Stomach (tissue), 9 donors: ENCODE data around the gene GLT8D2. TPM values are rescaled to one million over a fixed set of nuclear protein-coding genes. Genes with fewer than 3 reads are reported as not detected.

Source experiments
- DNase-seq, 2 donors: peaks; one replicate each; pipeline versions ENCODE4 v3.0.0 to v3.0.0-alpha.2; 2013 to 2019
- H3K27ac ChIP-seq, 5 donors: fragments of 200-600 bp in 4 of 5; sonication (generic) in 4 of 5; one replicate each; pipeline ENCODE4 v1.5.1; 2013 to 2019; ENCODE audit warnings: mild to moderate bottlenecking in 1 of 5, moderate library complexity in 1 of 5
- H3K27me3 ChIP-seq, 3 donors: fragments of 200-600 bp; sonication (generic); one replicate each; pipeline ENCODE4 v1.5.1; 2017 to 2019; ENCODE audit warnings: mixed run types in 1 of 3
- H3K36me3 ChIP-seq, 4 donors: fragments of 200-600 bp; sonication (generic); 1 replicate in 3 of 4; 2 replicates in 1 of 4; pipeline ENCODE4 v1.5.1; 2016 to 2019
- H3K4me1 ChIP-seq, 4 donors: fragments of 200-600 bp; sonication (generic); one replicate each; pipeline ENCODE4 v1.5.1; 2016 to 2019
- H3K4me3 ChIP-seq, 4 donors: fragments of 200-600 bp; sonication (generic) in 3 of 4; one replicate each; pipeline ENCODE4 v1.5.1; 2016 to 2019; ENCODE audit warnings: mild to moderate bottlenecking in 1 of 4
- H3K9me3 ChIP-seq, 4 donors: fragments of 200-600 bp; sonication (generic); one replicate each; pipeline ENCODE4 v1.5.1; 2016 to 2019
- CTCF ChIP-seq, 7 experiments: fragments of 450-650 bp in 4 of 7; fragments of 200-600 bp in 3 of 7; sonication (generic) in 3 of 7; IDR thresholded peaks; one replicate each; pipeline ENCODE4 v1.5.1; 2016 to 2019; ENCODE audit warnings: antibody characterized with exemption in 7 of 7, control low read depth in 2 of 7, mild to moderate bottlenecking in 1 of 7
- EP300 ChIP-seq: sonication (generic); formaldehyde crosslinking; IDR thresholded peaks from one replicate; pipeline ENCODE4 v1.6.1; 2017; ENCODE audit warnings: antibody characterized with exemption
- POLR2A ChIP-seq, 4 donors: fragments of 450-650 bp; IDR thresholded peaks; one replicate each; pipeline ENCODE4 v1.6.1; 2016; ENCODE audit warnings: antibody characterized with exemption in 4 of 4, control low read depth in 2 of 4, mild to moderate bottlenecking in 1 of 4, moderate library complexity in 1 of 4
- POLR2AphosphoS5 ChIP-seq, 3 donors: sonication (generic); formaldehyde crosslinking; IDR thresholded peaks; one replicate each; pipeline ENCODE4 v1.6.1; 2016; ENCODE audit warnings: antibody characterized with exemption in 3 of 3
- WGBS, 5 donors: extraction: QIAGEN DNeasy Blood & Tissue Kit in 3 of 5; methylation state at CpG; one replicate each; pipeline versions ENCODE4 v1.1.5 to v1.1.7; 2013 to 2018; 5-methylcytosine and 5-hydroxymethylcytosine counted together
- intact Hi-C: fragments of 100-400 bp; cut with DNase I; formaldehyde crosslinking; loops from one replicate; pipeline ENCODE4 v1.15.1; 2023; ENCODE audit warnings: low total_unique reads
- polyA plus RNA-seq, 3 donors: library from polyadenylated mRNA; stranded (reverse); fragments of 200-250 nt; gene quantifications; one replicate each; pipeline ENCODE4 v1.2.3, GENCODE V29; 2013
- total RNA-seq, 5 donors: library from RNA; depleted of rRNA; stranded (reverse); fragments of >200 nt; gene quantifications; one replicate each; pipeline versions ENCODE4 v1.1.0 to v1.2.3, GENCODE V29; 2014 to 2016
- donor health status: healthy with polysubstance abuse.
- donor health status: Bipolar disorder and iron deficiency.
- donor health status: healthy.

Gene GLT8D2
- total and polyA plus RNA-seq, 8 donors = 3.0 to 27.5 (median 7.5) TPM

GRCh38 chr12:104002686-104003085 lies 47.3 kb downstream of the GLT8D2 start:
- TF ChIP-seq POLR2A (IDR thresholded peaks at IDR 0.05) (no peak), EP300 (no peak), CTCF (IDR thresholded peaks at IDR 0.05) (no peak), POLR2AphosphoS5 (IDR thresholded peaks at IDR 0.05) (no peak)
- Histone ChIP-seq H3K9me3 (no peaks in the 10 kb centered on the region), H3K36me3 (peaks cover 0 to 7% (median 0%) of the 10 kb centered on the region in 4 donors), H3K4me3 (no peak overlapping the region), H3K27me3 (no peaks in the 10 kb centered on the region), H3K27ac (no peak overlapping the region), H3K4me1 (no peaks in the 10 kb centered on the region)
- intact Hi-C loops = no loop called here
- DNase-seq = no peak
- 89 to 98% (median 94%) methylated on average over 3 of the region's 3 CpGs for WGBS, 5 donors

- TF ChIP-seq POLR2AphosphoS5 (IDR thresholded peaks at IDR 0.05) (no peak), EP300 (no peak), POLR2A (IDR thresholded peaks at IDR 0.05) (no peak), CTCF (IDR thresholded peaks at IDR 0.05) (no peak)
- Histone ChIP-seq H3K4me3 (no peak overlapping the region), H3K36me3 (peaks cover 0 to 7% (median 0%) of the 10 kb centered on the region in 4 donors), H3K27me3 (no peaks in the 10 kb centered on the region), H3K27ac (no peak overlapping the region), H3K4me1 (no peaks in the 10 kb centered on the region), H3K9me3 (no peaks in the 10 kb centered on the region)
- intact Hi-C loops = no loop called here
- no peak for DNase-seq
- WGBS, 5 donors = 57 to 78% (median 68%) methylated on average over 3 of the region's 3 CpGs
Observed at GRCh38 chr12:104000807-104001434, 49.1 kb downstream of the GLT8D2 start.

DNA sequence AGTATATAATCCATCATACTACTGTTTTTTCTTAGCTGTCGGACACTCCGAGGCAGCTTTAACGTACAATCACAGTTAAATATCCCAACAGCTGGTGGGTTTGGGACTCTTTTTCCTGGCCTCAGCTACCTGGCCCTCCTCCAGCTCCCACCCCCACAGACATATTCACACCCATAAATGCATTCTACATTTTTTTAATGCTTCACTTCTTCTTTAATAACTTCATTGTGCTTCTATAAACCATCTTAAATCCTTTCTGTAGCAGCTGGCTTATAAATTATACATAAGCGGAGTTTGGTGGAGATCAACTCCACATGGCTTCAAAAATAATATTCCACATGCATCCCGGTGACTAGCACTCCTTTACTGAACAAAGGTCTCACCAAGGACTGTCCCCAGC lies 51.0 kb downstream of the GLT8D2 start:
- no peak overlapping the region for H3K4me3 ChIP-seq
- H3K27me3 ChIP-seq = no peaks in the 10 kb centered on the region
- no peak for TF ChIP-seq POLR2AphosphoS5 (IDR thresholded peaks at IDR 0.05)
- no peak for TF ChIP-seq EP300
- no peak for TF ChIP-seq POLR2A (IDR thresholded peaks at IDR 0.05)
- TF ChIP-seq CTCF (IDR thresholded peaks at IDR 0.05) = no peak
- DNase-seq = peak in 1 of 2 donors; percentile 53
- no peak overlapping the region for H3K27ac ChIP-seq
- H3K9me3 ChIP-seq = no peaks in the 10 kb centered on the region
- peaks cover 0 to 10% (median 0%) of the 10 kb centered on the region in 4 donors for H3K36me3 ChIP-seq
- 72 to 83% (median 78%) methylated on average over 5 of the region's 5 CpGs for WGBS, 5 donors
- H3K4me1 ChIP-seq = no peaks in the 10 kb centered on the region
- intact Hi-C loops = no loop called here

DNA sequence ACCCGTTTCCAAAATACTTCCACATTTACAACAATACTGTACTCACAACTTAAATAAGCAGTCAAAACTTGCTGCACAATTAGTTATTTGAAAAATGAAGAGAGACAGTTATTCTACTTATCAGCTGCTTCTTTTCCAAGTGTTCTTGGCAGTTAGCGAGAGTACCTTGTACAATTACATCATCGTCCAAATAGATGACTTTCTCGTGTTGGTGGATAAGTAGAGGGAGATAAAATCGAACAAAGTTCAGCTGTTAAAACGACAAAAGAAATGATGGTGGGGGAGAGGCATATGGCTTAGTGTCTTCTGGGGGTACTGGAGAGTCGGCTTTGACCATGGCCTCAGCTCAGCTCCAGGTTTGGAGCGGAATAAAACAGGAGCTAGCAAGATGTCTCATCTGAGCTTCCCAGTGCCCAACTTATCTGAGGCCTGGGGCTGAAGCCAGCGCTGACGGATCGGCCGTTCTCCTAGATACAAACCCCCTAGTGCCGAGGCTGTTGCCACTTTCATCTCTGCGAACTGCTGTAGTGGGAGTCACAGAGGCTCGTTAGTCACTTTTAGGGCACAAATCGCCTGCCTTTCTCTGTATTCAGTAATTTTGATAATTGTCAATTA lies 52.6 kb downstream of the GLT8D2 start:
- H3K36me3 ChIP-seq = peaks cover 0 to 3% (median 0%) of the 10 kb centered on the region in 4 donors
- H3K27me3 ChIP-seq = no peaks in the 10 kb centered on the region
- TF ChIP-seq POLR2AphosphoS5 (IDR thresholded peaks at IDR 0.05) = no peak
- no peak for TF ChIP-seq POLR2A (IDR thresholded peaks at IDR 0.05)
- TF ChIP-seq EP300 = no peak
- no peak for TF ChIP-seq CTCF (IDR thresholded peaks at IDR 0.05)
- 66 to 71% (median 66%) methylated on average over 16 of the region's 16 CpGs for WGBS, 5 donors
- no peak overlapping the region for H3K27ac ChIP-seq
- peak in 1 of 2 donors; percentile 25 for DNase-seq
- intact Hi-C loops = no loop called here
- H3K9me3 ChIP-seq = no peaks in the 10 kb centered on the region
- H3K4me3 ChIP-seq = no peak overlapping the region
- H3K4me1 ChIP-seq = no peaks in the 10 kb centered on the region
